ENCODE results near the gene TDRD7.

GRCh38 chr9:97504381-97505216 is 92.7 kb downstream of the TDRD7 start:
- TF ChIP-seq CTCF (IDR thresholded peaks at IDR 0.05) (no peak), ZFX (IDR thresholded peaks at IDR 0.05; ENCODE audit: borderline replicate concordance) (no peak)

All from 22Rv1 (cell line).